ENCODE data around the gene DHRS1.
"Not testable (repeated sequence)": the region's sequence is repeated elsewhere in the genome, so short reads cannot be mapped to it uniquely, and the experiment has no call there.

Gene DHRS1

GRCh38 chr14:24261969-24262327 lies 37.6 kb downstream of the DHRS1 start:
- DNase-seq = no peak

GRCh38 chr14:24261256-24261968 lies 38.2 kb downstream of the DHRS1 start:
- DNase-seq = no peak

GRCh38 chr14:24260780-24261157 lies 38.8 kb downstream of the DHRS1 start:
- no peak for DNase-seq

GRCh38 chr14:24260026-24260779 lies 39.4 kb downstream of the DHRS1 start:
- no peak for DNase-seq

GRCh38 chr14:24259282-24260025 lies 40.1 kb downstream of the DHRS1 start:
- no peak for DNase-seq

- DNase-seq = no peak
Observed at GRCh38 chr14:24258548-24259265, 40.9 kb downstream of the DHRS1 start.

- DNase-seq = no peak
Observed at GRCh38 chr14:24258119-24258518, 41.5 kb downstream of the DHRS1 start.

GRCh38 chr14:24256960-24257359 lies 42.6 kb downstream of the DHRS1 start:
- no peak for DNase-seq

GRCh38 chr14:24255931-24256711 lies 43.5 kb downstream of the DHRS1 start:
- no peak for DNase-seq

GRCh38 chr14:24255438-24255837 lies 44.1 kb downstream of the DHRS1 start:
- no peak for DNase-seq

GRCh38 chr14:24254630-24255392 lies 44.8 kb downstream of the DHRS1 start:
- no peak for DNase-seq

- no peak for DNase-seq
Observed at GRCh38 chr14:24253936-24254335, 45.6 kb downstream of the DHRS1 start.

GRCh38 chr14:24252289-24253124 lies 47.1 kb downstream of the DHRS1 start:
- no peak for DNase-seq

- DNase-seq = no peak
Observed at GRCh38 chr14:24251880-24252288, 47.7 kb downstream of the DHRS1 start.

- DNase-seq = no peak
Observed at GRCh38 chr14:24250354-24250753, 49.2 kb downstream of the DHRS1 start.

GRCh38 chr14:24249230-24250021 lies 50.2 kb downstream of the DHRS1 start:
- DNase-seq = no peak

- DNase-seq = no peak
Observed at GRCh38 chr14:24247422-24247821, 52.2 kb downstream of the DHRS1 start.

GRCh38 chr14:24246765-24247212 lies 52.8 kb downstream of the DHRS1 start:
- DNase-seq = no peak

GRCh38 chr14:24245350-24245749 lies 54.2 kb downstream of the DHRS1 start:
- not testable (repeated sequence) for DNase-seq
